ENCODE results near the gene UMPS.

DNA sequence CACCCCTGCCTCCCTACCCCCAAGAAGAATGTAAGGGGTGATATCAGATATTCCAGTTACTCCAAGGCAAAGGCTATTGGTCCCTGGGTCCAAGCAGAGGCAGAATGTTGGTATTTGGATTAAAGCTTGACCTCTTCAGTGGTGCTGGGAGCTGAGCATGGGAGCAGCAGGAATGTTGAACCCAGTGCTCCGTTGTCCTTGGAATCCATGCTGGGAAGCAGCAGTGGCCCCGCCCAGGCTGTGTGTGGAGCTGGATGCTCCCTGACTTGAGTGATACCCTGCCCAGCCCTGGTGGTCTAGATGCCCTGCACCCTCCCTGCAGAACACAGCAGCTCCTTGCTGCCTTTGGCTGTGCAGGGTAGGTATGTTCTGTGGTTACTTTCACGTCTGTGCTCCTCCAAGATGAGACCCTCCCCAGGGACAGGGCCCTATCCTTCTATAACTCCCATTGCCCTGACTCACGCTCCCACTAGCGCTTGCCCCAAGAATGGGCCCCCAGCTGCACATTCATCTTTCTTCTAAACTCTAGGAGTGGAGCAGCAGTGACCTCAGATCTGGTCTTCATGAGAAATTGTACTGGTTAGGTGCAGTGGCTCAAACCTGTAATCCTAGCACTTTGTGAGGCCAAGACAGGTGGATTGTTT, 35.1 kb downstream of the UMPS start:
- TF ChIP-seq ELF4 (CRISPR knock-in tag; IDR thresholded peaks at IDR 0.05; ENCODE audit: low read depth) (no peak), TP53 (CRISPR knock-in tag; IDR thresholded peaks at IDR 0.05) (no peak)
- TF ChIP-seq, protein P1, sequence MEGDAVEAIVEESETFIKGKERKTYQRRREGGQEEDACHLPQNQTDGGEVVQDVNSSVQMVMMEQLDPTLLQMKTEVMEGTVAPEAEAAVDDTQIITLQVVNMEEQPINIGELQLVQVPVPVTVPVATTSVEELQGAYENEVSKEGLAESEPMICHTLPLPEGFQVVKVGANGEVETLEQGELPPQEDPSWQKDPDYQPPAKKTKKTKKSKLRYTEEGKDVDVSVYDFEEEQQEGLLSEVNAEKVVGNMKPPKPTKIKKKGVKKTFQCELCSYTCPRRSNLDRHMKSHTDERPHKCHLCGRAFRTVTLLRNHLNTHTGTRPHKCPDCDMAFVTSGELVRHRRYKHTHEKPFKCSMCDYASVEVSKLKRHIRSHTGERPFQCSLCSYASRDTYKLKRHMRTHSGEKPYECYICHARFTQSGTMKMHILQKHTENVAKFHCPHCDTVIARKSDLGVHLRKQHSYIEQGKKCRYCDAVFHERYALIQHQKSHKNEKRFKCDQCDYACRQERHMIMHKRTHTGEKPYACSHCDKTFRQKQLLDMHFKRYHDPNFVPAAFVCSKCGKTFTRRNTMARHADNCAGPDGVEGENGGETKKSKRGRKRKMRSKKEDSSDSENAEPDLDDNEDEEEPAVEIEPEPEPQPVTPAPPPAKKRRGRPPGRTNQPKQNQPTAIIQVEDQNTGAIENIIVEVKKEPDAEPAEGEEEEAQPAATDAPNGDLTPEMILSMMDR (IDR thresholded peaks at IDR 0.05), result no peak

Data from WTC11 (cell line).